Panc1 (cell line): Measurements from ENCODE around the gene DNAJC12. TPM values are rescaled to one million over a fixed set of nuclear protein-coding genes. Genes with fewer than 3 reads are reported as not detected.
"Not testable (repeated sequence)": the region's sequence is repeated elsewhere in the genome, so short reads cannot be mapped to it uniquely, and the experiment has no call there.

ENCODE experiments used
- ATAC-seq: fragments of 200-7000 bp; cut with Tn5 transposase; 2 replicates; pipeline ENCODE4 v1.9.1; 2020; ENCODE audit warnings: mild to moderate bottlenecking, moderate library complexity
- BruUV-seq: library from RNA; stranded (reverse); fragments of 400-500 nt; replicated peaks from 2 replicates; lab custom pipeline; 2021; lab: Mats Ljungman, UMichigan
- CTCF ChIA-PET: fragments of 300-600 bp; sonication (Branson Sonifier 250); formaldehyde crosslinking; loops from one replicate; lab custom pipeline; 2022; ENCODE audit warnings: antibody characterized with exemption; lab: Charles Lee
- POLR2A ChIA-PET: fragments of 300-600 bp; sonication (Branson Sonifier 250); formaldehyde crosslinking; loops from one replicate; lab custom pipeline; 2022; ENCODE audit warnings: antibody characterized with exemption; lab: Charles Lee
- DNase-seq: peaks from one replicate; pipeline ENCODE4 v3.0.0-alpha.2; 2010; ENCODE audit warnings: low read depth, low spot score
- H3K27ac ChIP-seq: 2 replicates; pipeline ENCODE4 v1.5.1; 2011; ENCODE audit warnings: mild to moderate bottlenecking, low read length, inconsistent platforms
- H3K27me3 ChIP-seq: fragments of 200-500 bp; sonication (Bioruptor generic); 2 replicates; pipeline ENCODE4 v1.6.0; 2014; ENCODE audit warnings: low read length, inconsistent platforms; ENCODE audit not compliant: control insufficient read depth, insufficient read depth
- H3K36me3 ChIP-seq: fragments of 200-500 bp; sonication (Bioruptor generic); 2 replicates; pipeline ENCODE4 v1.5.1; 2014; ENCODE audit warnings: inconsistent platforms, mild to moderate bottlenecking, low read length, moderate library complexity; ENCODE audit not compliant: control insufficient read depth, insufficient read depth
- H3K4me1 ChIP-seq: 2 replicates; pipeline ENCODE4 v1.5.1; 2011; ENCODE audit warnings: inconsistent platforms, mild to moderate bottlenecking, low read length, moderate library complexity; ENCODE audit not compliant: control insufficient read depth, insufficient read depth
- H3K4me3 ChIP-seq, 2 experiments: 2 replicates each; pipeline ENCODE4 v1.5.1; 2011 to 2012; ENCODE audit warnings: low read depth in 2 of 2, low read length in 2 of 2, mild to moderate bottlenecking in 2 of 2, inconsistent platforms in 1 of 2, moderate library complexity in 1 of 2
- H3K9me3 ChIP-seq: fragments of 200-500 bp; sonication (Bioruptor generic); 2 replicates; pipeline ENCODE4 v1.5.1; 2014; ENCODE audit warnings: low read depth, mild to moderate bottlenecking, inconsistent platforms, low read length, moderate library complexity; ENCODE audit not compliant: control insufficient read depth, insufficient read depth
- POLR2AphosphoS5 ChIP-seq: IDR thresholded peaks from 2 replicates; pipeline ENCODE4 v1.6.1; 2012; ENCODE audit warnings: mild to moderate bottlenecking, low read depth, low read length, moderate library complexity
- SIN3A ChIP-seq: IDR thresholded peaks from 2 replicates; pipeline ENCODE4 v1.6.1; 2012; ENCODE audit warnings: low read depth, mild to moderate bottlenecking, low read length, moderate library complexity, borderline replicate concordance; ENCODE audit not compliant: insufficient read depth
- TCF7L2 ChIP-seq: IDR thresholded peaks from 2 replicates; pipeline ENCODE4 v1.6.1; 2011; ENCODE audit warnings: mild to moderate bottlenecking, low read depth, low read length, inconsistent platforms
- in situ Hi-C: cut with HindIII; loops from 2 replicates; pipeline ENCODE4 v1.10.0; 2016; ENCODE audit warnings: low sequenced_read_pairs, low pct_unique_long_range_greater_than_20kb
- intact Hi-C: fragments of 100-400 bp; cut with micrococcal nuclease; formaldehyde crosslinking; loops from one replicate; pipeline ENCODE4 v1.10.0; 2022; ENCODE audit not compliant: unreplicated experiment
- total RNA-seq: library from RNA; stranded (reverse); gene quantifications from one replicate; pipeline ENCODE4 v1.2.1, GENCODE V29; 2021; ENCODE audit not compliant: unreplicated experiment
- TF ChIP-seq, protein P1 (sequence below), 2 experiments: IDR thresholded peaks; 2 replicates each; pipeline ENCODE4 v1.6.1; 2011 to 2012; ENCODE audit warnings: low read depth in 2 of 2, control low read depth in 1 of 2, low read length in 1 of 2, mild to moderate bottlenecking in 1 of 2, moderate library complexity in 1 of 2; ENCODE audit not compliant: insufficient read depth in 1 of 2
- TF ChIP-seq, protein P2 (sequence below): fragments of 450-650 bp; IDR thresholded peaks from 2 replicates; pipeline ENCODE4 v1.5.1; 2017; ENCODE audit warnings: mild to moderate bottlenecking

The DNAJC12 gene
- total RNA-seq, 1 experiment from 2014 or later = 0.44 TPM

DNA sequence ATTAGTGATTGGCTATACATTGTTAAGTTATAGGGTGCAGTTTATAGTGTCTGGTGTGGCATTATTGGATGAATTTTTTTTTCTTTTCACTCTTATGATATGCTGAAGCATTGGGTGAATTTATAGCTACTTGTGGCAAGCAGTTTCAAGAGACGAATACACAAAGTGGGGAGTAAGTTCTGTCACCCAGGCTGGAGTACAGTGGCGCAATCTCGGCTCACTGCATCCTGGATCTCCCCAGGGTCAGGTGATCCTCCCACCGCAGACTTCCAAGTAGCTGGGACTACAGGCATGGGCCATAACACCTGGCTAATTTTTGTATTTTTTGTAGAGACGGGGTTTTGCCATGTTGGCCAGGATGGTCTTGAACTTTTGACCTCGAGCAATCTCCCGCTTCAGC lies 40.1 kb upstream of the DNAJC12 start:
- no peak overlapping the region for H3K4me3 ChIP-seq
- in situ Hi-C loops = no loop called here
- no peaks in the 10 kb centered on the region for H3K27me3 ChIP-seq
- intact Hi-C loops = no loop called here
- TF ChIP-seq, protein P1, sequence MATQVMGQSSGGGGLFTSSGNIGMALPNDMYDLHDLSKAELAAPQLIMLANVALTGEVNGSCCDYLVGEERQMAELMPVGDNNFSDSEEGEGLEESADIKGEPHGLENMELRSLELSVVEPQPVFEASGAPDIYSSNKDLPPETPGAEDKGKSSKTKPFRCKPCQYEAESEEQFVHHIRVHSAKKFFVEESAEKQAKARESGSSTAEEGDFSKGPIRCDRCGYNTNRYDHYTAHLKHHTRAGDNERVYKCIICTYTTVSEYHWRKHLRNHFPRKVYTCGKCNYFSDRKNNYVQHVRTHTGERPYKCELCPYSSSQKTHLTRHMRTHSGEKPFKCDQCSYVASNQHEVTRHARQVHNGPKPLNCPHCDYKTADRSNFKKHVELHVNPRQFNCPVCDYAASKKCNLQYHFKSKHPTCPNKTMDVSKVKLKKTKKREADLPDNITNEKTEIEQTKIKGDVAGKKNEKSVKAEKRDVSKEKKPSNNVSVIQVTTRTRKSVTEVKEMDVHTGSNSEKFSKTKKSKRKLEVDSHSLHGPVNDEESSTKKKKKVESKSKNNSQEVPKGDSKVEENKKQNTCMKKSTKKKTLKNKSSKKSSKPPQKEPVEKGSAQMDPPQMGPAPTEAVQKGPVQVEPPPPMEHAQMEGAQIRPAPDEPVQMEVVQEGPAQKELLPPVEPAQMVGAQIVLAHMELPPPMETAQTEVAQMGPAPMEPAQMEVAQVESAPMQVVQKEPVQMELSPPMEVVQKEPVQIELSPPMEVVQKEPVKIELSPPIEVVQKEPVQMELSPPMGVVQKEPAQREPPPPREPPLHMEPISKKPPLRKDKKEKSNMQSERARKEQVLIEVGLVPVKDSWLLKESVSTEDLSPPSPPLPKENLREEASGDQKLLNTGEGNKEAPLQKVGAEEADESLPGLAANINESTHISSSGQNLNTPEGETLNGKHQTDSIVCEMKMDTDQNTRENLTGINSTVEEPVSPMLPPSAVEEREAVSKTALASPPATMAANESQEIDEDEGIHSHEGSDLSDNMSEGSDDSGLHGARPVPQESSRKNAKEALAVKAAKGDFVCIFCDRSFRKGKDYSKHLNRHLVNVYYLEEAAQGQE (IDR thresholded peaks at IDR 0.05; ENCODE audit: insufficient read depth in 1 of 2, low read depth in 2 of 2, low read length in 1 of 2) = no peak
- TF ChIP-seq TCF7L2 = no peak
- TF ChIP-seq, protein P2, sequence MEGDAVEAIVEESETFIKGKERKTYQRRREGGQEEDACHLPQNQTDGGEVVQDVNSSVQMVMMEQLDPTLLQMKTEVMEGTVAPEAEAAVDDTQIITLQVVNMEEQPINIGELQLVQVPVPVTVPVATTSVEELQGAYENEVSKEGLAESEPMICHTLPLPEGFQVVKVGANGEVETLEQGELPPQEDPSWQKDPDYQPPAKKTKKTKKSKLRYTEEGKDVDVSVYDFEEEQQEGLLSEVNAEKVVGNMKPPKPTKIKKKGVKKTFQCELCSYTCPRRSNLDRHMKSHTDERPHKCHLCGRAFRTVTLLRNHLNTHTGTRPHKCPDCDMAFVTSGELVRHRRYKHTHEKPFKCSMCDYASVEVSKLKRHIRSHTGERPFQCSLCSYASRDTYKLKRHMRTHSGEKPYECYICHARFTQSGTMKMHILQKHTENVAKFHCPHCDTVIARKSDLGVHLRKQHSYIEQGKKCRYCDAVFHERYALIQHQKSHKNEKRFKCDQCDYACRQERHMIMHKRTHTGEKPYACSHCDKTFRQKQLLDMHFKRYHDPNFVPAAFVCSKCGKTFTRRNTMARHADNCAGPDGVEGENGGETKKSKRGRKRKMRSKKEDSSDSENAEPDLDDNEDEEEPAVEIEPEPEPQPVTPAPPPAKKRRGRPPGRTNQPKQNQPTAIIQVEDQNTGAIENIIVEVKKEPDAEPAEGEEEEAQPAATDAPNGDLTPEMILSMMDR = no peak
- H3K27ac ChIP-seq = no peak overlapping the region
- no peaks in the 10 kb centered on the region for H3K9me3 ChIP-seq
- no peak for ATAC-seq
- DNase-seq = no peak
- POLR2A ChIA-PET = interaction anchor here (0.5 to 0.7 kb wide), 2 partner anchors 21 to 93 kb away, joined by 4 to 5 read pairs; no protein-coding TSS in a partner anchor
- H3K4me1 ChIP-seq = no peaks in the 10 kb centered on the region
- CTCF ChIA-PET = interaction anchor here (0.7 kb wide), 3 partner anchors 8 to 25 kb away, joined by 3 to 5 read pairs (median 4); no protein-coding TSS in a partner anchor
- no peaks in the 10 kb centered on the region for H3K36me3 ChIP-seq
- no TSS peak for BruUV-seq

DNA sequence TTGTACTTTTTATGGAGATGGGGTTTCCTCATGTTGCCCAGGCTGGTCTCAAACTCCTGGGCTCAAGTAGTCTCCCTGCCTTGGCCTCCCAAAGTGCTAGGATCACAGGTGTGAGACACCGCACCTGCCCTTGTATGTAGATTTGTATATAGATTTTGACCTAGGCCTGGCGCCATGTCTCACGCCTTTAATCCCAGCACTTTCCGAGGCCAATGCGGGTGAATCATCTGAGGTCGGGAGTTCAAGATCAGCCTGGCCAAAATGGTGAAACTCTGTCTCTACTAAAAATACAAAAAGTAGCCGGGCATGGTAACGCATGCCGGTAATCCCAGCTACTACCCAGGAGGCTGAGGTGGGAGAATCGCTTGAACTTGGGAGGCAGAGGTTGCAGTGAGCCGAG lies 39.4 kb upstream of the DNAJC12 start:
- in situ Hi-C loops = not testable (repeated sequence)

DNA sequence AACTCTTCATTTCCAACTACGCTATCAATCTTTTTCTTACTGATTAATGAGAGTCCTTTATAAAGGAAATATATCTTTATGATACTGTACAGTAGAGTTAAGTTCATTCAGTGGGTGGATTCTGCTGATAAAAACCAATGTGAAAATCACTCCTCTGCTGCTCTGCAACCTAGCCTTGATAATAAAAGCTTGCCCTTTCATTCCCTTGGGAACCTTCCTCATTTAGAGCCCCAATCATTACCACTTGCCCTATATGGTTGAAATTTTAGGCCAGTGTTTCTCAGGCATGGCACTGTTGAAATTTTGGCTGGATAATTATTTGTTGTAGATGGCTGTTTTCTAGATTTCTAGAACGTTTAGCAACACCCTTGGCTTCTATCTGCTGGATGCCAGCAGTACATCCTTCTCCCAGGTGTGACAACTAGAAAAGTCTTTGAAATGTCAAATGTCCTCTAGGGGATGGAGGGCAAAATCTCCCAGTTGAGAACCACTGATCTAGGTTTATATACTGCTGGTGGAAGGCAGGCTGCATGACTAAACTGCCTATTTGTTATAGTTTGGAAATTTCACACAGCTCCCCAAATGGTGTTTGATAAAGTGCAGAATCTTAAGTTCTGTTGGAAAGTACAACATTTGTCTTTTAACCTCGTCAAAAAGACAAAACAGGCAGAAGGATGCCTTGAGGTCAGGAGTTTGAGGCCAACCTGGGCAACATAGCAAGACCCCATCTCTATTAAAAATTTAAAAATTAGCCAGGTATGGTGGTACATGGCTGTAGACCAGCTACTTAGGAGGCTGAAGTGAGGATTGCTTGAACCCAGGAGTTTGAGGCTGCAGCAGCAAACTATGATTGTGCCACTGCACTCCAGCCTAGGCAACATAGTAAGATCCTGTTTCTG lies 37.6 kb upstream of the DNAJC12 start:
- H3K9me3 ChIP-seq = no peaks in the 10 kb centered on the region
- in situ Hi-C loops (no loop called here), intact Hi-C loops (no loop called here)
- BruUV-seq = no TSS peak
- POLR2A ChIA-PET = interaction anchor here (0.6 kb wide), 1 partner anchor 51 kb away, joined by 3 read pairs; no protein-coding TSS in a partner anchor
- no peaks in the 10 kb centered on the region for H3K4me1 ChIP-seq
- H3K4me3 ChIP-seq = no peak overlapping the region
- CTCF ChIA-PET = no interaction called here
- H3K27me3 ChIP-seq = no peaks in the 10 kb centered on the region
- no peak overlapping the region for H3K27ac ChIP-seq
- DNase-seq (no peak), ATAC-seq (no peak)
- no peaks in the 10 kb centered on the region for H3K36me3 ChIP-seq
- TF ChIP-seq, protein P1 (IDR thresholded peaks at IDR 0.05; ENCODE audit: insufficient read depth in 1 of 2, low read depth in 2 of 2, low read length in 1 of 2) = no peak
- TF ChIP-seq POLR2AphosphoS5 (no peak), TCF7L2 (no peak), SIN3A (no peak)
- TF ChIP-seq, protein P2 = no peak

More for the DNA sequence above, 39.4 kb upstream of the DNAJC12 start:
- ChIA-PET POLR2A (interaction anchor here (0.6 to 0.7 kb wide), 3 partner anchors 12 to 96 kb away, joined by 4 to 5 read pairs (median 4); no protein-coding TSS in a partner anchor), CTCF (interaction anchor here (0.7 kb wide), 2 partner anchors 9 to 26 kb away, joined by 3 to 5 read pairs; no protein-coding TSS in a partner anchor)
- BruUV-seq, H3K36me3 ChIP-seq, H3K4me3 ChIP-seq, H3K27ac ChIP-seq, ATAC-seq, intact Hi-C loops, DNase-seq, H3K27me3 ChIP-seq, H3K4me1 ChIP-seq, H3K9me3 ChIP-seq: not testable (repeated sequence)
